Measurements from ENCODE around the gene PDILT. TPM values are rescaled to one million over a fixed set of nuclear protein-coding genes. Genes with fewer than 3 reads are reported as not detected.
"Not testable (repeated sequence)": the region's sequence is repeated elsewhere in the genome, so short reads cannot be mapped to it uniquely, and the experiment has no call there.

Gene PDILT
- total RNA-seq, 1 donor from 2014 or later, result not detected

DNA sequence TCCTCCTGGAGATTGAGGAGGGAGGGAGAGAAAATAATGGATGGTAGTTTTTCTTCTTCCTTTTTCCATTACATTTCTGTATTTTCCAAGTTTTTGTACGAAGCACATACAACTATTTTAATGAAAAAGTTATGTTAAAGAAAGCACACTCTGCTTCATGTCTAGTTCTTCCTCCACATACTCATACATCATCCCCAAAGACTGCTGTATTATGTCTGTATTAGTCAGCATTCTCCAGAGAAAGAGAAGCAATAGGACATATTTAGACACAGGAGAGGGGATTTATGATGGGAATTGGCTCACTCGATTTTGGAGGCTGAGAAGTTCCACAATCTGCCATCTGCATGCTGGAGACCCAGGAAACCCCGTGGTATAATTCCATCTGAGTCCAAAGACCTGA, 36.7 kb upstream of the PDILT start:
- no peak for TF ChIP-seq EZH2 (IDR thresholded peaks at IDR 0.05; ENCODE audit: insufficient read depth, low read length)
- TF ChIP-seq, protein P1, sequence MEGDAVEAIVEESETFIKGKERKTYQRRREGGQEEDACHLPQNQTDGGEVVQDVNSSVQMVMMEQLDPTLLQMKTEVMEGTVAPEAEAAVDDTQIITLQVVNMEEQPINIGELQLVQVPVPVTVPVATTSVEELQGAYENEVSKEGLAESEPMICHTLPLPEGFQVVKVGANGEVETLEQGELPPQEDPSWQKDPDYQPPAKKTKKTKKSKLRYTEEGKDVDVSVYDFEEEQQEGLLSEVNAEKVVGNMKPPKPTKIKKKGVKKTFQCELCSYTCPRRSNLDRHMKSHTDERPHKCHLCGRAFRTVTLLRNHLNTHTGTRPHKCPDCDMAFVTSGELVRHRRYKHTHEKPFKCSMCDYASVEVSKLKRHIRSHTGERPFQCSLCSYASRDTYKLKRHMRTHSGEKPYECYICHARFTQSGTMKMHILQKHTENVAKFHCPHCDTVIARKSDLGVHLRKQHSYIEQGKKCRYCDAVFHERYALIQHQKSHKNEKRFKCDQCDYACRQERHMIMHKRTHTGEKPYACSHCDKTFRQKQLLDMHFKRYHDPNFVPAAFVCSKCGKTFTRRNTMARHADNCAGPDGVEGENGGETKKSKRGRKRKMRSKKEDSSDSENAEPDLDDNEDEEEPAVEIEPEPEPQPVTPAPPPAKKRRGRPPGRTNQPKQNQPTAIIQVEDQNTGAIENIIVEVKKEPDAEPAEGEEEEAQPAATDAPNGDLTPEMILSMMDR (IDR thresholded peaks at IDR 0.05; ENCODE audit: insufficient read depth, low read depth, low read length), result no peak
- H3K27ac Mint-ChIP-seq (ENCODE audit: unreplicated experiment), result peak overlapping the region; percentile 82
- H4K20me1 ChIP-seq (ENCODE audit: insufficient read depth, low read length), result no peaks in the 10 kb centered on the region
- peaks cover 9% of the 10 kb centered on the region for H3K4me1 Mint-ChIP-seq (ENCODE audit: low read depth, unreplicated experiment)
- H3K79me2 ChIP-seq (ENCODE audit: insufficient read depth, low read length), result no peaks in the 10 kb centered on the region
- no peak overlapping the region for H3K27ac ChIP-seq (ENCODE audit: low read depth, low read length)
- H3K27me3 Mint-ChIP-seq (ENCODE audit: low read depth, unreplicated experiment), result no peaks in the 10 kb centered on the region
- no peaks in the 10 kb centered on the region for H3K9me3 ChIP-seq (ENCODE audit: insufficient read depth, low read depth, low read length)
- no peak for DNase-seq (ENCODE audit: low read depth)
- no peak overlapping the region for H3K4me2 ChIP-seq (ENCODE audit: low read length)
- H3K4me3 ChIP-seq (ENCODE audit: insufficient read depth, low read depth, low read length), result no peak overlapping the region
- H3K36me3 ChIP-seq (ENCODE audit: insufficient read depth, low read length), result no peaks in the 10 kb centered on the region
- no peak overlapping the region for H3K9ac ChIP-seq (ENCODE audit: low read length)
- FAIRE-seq, result no peak
- no peak overlapping the region for H3K4me3 Mint-ChIP-seq (ENCODE audit: unreplicated experiment)
- H3K9me3 Mint-ChIP-seq (ENCODE audit: unreplicated experiment), result no peaks in the 10 kb centered on the region
- no peaks in the 10 kb centered on the region for H3K27me3 ChIP-seq (ENCODE audit: insufficient read depth, low read length)
- no peaks in the 10 kb centered on the region for H3K4me1 ChIP-seq (ENCODE audit: insufficient read depth, low read length)
- H3K36me3 Mint-ChIP-seq (ENCODE audit: low read depth, unreplicated experiment), result no peaks in the 10 kb centered on the region
- H2AFZ ChIP-seq (ENCODE audit: low read depth, low read length), result no peak overlapping the region

DNA sequence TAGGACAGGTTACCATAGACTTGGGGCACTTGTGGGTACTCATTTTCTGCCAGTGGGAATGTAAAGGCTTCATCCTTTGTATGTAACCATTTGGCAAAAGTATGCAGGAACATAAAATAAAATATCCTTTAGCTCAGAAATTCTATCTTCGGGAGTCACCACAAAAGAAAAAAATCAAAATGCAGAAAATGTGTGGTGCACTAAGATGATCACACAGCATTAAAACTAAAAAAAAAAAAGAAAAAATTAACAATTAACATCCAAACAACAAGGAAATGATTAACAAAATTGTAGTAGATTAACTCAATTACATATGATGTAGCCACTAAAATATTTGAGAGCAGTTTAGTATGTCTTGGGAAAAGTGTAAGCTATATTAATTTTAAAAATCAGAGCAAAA, 36.2 kb upstream of the PDILT start:
- not testable (repeated sequence) for H3K9ac ChIP-seq (ENCODE audit: low read length); H3K4me3 ChIP-seq (ENCODE audit: insufficient read depth, low read depth, low read length); H3K27me3 Mint-ChIP-seq (ENCODE audit: low read depth, unreplicated experiment); DNase-seq (ENCODE audit: low read depth); H3K9me3 ChIP-seq (ENCODE audit: insufficient read depth, low read depth, low read length); H3K79me2 ChIP-seq (ENCODE audit: insufficient read depth, low read length); H3K9me3 Mint-ChIP-seq (ENCODE audit: unreplicated experiment); H4K20me1 ChIP-seq (ENCODE audit: insufficient read depth, low read length); H3K4me1 Mint-ChIP-seq (ENCODE audit: low read depth, unreplicated experiment); H3K36me3 ChIP-seq (ENCODE audit: insufficient read depth, low read length); H3K36me3 Mint-ChIP-seq (ENCODE audit: low read depth, unreplicated experiment); H3K4me3 Mint-ChIP-seq (ENCODE audit: unreplicated experiment); H3K27ac ChIP-seq (ENCODE audit: low read depth, low read length); H3K4me2 ChIP-seq (ENCODE audit: low read length); H3K4me1 ChIP-seq (ENCODE audit: insufficient read depth, low read length); FAIRE-seq; H2AFZ ChIP-seq (ENCODE audit: low read depth, low read length); H3K27me3 ChIP-seq (ENCODE audit: insufficient read depth, low read length)
- peak overlapping the region; percentile 82 for H3K27ac Mint-ChIP-seq (ENCODE audit: unreplicated experiment)

DNA sequence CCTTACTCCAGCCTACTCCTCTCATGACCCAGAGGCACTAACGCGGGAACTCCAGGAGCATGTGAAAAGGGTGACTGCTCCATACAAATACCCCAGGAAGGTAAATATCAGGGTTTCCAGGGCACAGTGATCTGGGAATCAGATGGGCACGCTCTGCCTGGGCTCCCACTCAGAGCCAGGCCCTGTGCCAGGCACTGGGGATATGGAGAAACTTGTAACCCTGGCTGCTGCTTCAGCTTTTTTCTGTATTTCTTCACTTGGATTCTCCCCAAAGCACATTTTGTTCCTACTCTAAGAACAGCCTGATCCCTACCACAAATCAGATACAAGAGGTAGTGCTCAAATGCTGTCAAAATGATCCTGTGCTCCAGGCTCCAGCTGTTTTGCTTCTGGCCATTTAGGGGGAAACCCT, 35.3 kb upstream of the PDILT start:
- not testable (repeated sequence) for H3K27me3 ChIP-seq (ENCODE audit: insufficient read depth, low read length); DNase-seq (ENCODE audit: low read depth); H3K79me2 ChIP-seq (ENCODE audit: insufficient read depth, low read length); H3K4me1 Mint-ChIP-seq (ENCODE audit: low read depth, unreplicated experiment); H3K9me3 ChIP-seq (ENCODE audit: insufficient read depth, low read depth, low read length); H3K4me1 ChIP-seq (ENCODE audit: insufficient read depth, low read length); H4K20me1 ChIP-seq (ENCODE audit: insufficient read depth, low read length); H3K9ac ChIP-seq (ENCODE audit: low read length); H3K9me3 Mint-ChIP-seq (ENCODE audit: unreplicated experiment); H3K27me3 Mint-ChIP-seq (ENCODE audit: low read depth, unreplicated experiment); H3K4me2 ChIP-seq (ENCODE audit: low read length); H3K4me3 ChIP-seq (ENCODE audit: insufficient read depth, low read depth, low read length); H2AFZ ChIP-seq (ENCODE audit: low read depth, low read length); H3K4me3 Mint-ChIP-seq (ENCODE audit: unreplicated experiment); H3K27ac ChIP-seq (ENCODE audit: low read depth, low read length); FAIRE-seq; H3K36me3 ChIP-seq (ENCODE audit: insufficient read depth, low read length); H3K36me3 Mint-ChIP-seq (ENCODE audit: low read depth, unreplicated experiment)
- H3K27ac Mint-ChIP-seq (ENCODE audit: unreplicated experiment), result peak overlapping the region; percentile 82

DNA sequence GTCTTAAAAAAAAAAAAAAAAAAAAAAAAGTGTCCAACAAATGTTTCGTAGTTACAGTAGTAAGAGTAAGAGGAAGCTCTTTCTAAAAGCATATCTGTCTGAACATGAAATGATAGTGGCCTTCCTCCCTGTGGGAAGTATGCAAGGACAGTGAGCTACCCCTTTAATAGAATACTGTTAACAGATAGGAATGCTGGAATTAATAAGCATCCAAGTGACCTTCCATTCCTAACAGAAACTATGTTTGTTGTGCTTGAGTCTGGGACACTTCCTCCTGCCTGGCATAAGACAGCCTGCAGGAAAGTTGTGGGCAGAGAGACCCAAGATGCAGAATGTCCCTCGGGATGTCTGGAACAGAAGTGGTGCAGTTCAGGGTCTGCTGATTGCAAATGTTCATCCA, 34.4 kb upstream of the PDILT start:
- H3K27ac Mint-ChIP-seq (ENCODE audit: unreplicated experiment); H3K36me3 ChIP-seq (ENCODE audit: insufficient read depth, low read length); H3K36me3 Mint-ChIP-seq (ENCODE audit: low read depth, unreplicated experiment); H2AFZ ChIP-seq (ENCODE audit: low read depth, low read length); H4K20me1 ChIP-seq (ENCODE audit: insufficient read depth, low read length); H3K9me3 Mint-ChIP-seq (ENCODE audit: unreplicated experiment); DNase-seq (ENCODE audit: low read depth); H3K27me3 Mint-ChIP-seq (ENCODE audit: low read depth, unreplicated experiment); H3K27ac ChIP-seq (ENCODE audit: low read depth, low read length); H3K4me3 Mint-ChIP-seq (ENCODE audit: unreplicated experiment); H3K9ac ChIP-seq (ENCODE audit: low read length); FAIRE-seq; H3K4me2 ChIP-seq (ENCODE audit: low read length); H3K4me1 ChIP-seq (ENCODE audit: insufficient read depth, low read length); H3K79me2 ChIP-seq (ENCODE audit: insufficient read depth, low read length); H3K9me3 ChIP-seq (ENCODE audit: insufficient read depth, low read depth, low read length); H3K4me1 Mint-ChIP-seq (ENCODE audit: low read depth, unreplicated experiment); H3K27me3 ChIP-seq (ENCODE audit: insufficient read depth, low read length); H3K4me3 ChIP-seq (ENCODE audit: insufficient read depth, low read depth, low read length): not testable (repeated sequence)

Measured in astrocyte (in vitro differentiated cells and primary cell).